Measurements from ENCODE around the gene CARD11.

The CARD11 gene

DNA sequence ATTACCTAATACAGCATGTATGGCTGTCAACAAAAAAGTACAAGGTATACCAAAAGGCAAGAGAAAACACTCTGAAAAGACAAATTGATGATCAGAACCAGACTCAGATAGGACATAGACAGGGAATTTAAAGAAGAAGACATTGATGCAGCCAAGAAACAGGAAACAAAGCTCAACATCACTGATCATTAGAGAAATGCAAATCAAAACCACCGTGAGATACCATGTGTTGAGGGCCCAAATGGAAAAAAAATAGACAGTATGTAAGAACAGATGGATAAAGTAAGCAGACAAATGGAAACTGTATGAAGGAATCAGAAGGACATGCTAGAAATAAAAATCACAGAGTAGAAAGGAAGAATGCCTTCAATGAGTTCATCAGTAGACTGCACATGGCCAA lies 23.3 kb downstream of the CARD11 start:
- DNase-seq (ENCODE audit: low read depth) = no peak

DNA sequence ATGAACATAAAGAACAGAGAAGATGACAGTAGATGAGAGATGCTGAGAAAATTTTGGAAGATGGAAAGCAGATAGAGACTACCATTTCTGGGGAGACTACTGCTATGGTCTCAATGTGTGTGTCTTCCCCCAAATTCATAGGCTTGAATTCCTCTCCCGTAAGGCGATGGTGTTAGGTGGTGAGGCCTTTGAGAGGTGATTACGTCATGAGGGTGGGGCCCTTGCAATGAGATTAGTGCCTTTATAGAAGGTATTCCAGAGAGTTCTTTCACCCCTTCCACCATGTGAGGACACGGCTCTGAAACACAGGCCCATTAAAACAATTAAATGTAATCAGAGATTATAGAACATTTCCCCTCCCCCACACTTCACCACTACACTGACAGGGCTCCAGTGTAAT lies 23.9 kb downstream of the CARD11 start:
- no peak for DNase-seq (ENCODE audit: low read depth)

DNA sequence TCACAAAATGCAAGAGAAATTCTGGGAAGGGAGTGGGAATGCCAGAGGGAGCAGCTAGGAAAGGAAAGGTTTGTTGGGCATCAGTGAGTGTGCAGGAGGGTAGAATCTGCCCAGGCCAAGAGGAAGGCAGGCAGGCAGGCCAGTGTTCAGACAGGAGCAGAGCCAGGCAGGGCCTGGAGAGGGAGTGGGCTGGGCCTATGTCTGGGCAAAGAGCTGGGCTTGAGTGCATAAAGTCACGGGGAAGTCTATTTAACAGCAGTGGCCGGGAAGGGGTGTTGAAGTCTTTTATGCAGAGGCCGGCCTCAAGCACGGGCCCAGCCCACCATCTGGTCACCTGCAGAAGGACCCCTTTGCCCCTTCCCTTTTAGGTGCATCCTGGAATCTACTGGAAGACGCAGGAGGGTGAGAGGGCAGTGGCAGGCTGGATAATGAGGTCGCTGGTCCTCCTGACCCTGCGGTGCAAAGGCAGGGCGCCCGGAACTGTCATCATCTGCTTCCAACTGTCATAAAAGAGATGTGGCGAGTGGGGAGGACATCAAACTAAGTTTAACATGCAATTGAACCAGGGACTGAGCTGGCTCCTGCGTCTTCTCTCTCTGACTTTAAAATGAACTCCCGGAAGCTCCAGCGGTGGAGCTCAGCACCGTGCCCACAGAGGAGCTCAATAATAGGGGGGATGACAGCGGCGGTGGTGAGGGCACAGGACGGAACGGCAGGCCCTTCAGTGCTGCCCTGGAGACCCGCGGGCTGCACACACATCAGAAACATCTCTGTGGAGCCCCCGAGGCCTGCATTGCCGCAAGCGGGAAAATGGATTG lies 29.5 kb downstream of the CARD11 start:
- DNase-seq (ENCODE audit: low read depth) = no peak

DNA sequence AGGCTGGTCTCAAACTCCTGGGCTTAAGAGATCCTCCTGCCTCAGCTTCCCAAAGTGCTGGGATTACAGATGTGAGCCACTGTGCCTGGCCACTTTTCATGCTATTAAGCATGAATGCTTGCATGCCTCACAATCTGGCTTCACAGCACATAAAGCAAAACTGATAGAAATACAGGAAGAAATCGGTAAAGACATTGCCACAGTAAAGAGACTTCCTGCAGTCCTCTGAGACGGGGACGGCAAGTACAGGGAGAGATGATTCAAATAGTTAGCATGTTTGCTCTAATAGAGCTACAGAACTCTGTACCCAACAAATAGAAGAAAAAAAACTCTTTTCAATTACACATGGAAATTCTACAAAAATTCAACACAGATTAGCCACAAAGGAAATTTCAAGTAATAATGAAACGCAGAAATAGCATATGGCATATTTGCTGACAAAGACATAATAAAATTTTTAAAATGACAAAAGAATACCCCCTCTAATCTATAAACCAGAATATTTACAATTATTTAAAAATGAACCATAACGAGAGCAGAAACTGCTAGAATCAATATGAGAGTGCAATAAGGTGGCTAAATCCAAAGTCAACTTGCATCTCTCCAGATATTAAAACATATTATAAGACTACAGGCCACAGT lies 32.3 kb downstream of the CARD11 start:
- DNase-seq (ENCODE audit: low read depth) = no peak

DNA sequence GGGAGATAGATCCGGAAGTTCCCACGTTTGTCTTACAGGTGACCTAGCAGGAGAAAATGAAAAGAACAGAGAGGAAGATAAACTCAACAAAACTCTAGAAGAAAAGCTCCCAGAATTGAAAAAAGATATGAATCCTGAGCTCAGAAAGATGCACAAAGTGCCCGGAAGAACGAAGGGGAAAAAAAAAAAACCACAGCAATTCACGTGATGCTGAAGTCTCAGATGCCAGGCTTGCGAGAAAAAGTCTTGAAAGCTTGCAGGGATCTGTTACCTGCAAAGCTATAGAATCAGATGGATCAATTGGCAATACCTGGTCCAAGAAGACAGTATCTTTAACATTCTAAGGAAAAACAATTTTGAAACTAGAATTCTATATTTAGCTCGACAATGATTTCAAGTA lies 33.5 kb downstream of the CARD11 start:
- DNase-seq (ENCODE audit: low read depth) = no peak

DNA sequence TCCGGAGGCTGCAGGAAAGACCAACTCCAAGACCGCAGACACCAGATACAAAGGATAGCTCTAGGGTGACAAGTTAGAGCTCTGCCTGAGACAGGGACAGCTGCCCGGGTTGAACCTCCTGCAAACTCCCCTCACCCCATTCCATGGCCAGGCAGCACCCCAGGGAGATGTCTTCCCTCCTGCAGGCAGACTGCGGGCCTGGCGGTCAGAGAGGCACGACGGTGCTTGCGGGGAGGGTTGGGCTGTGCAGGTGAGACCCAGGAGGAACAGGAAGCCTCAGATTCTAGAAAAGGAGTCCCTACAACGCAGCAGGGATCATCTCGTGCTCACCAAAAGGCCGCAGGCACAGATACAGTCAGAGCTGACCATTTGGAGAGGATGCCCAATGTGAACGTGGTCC lies 34.6 kb downstream of the CARD11 start:
- no peak for DNase-seq (ENCODE audit: low read depth)

DNA sequence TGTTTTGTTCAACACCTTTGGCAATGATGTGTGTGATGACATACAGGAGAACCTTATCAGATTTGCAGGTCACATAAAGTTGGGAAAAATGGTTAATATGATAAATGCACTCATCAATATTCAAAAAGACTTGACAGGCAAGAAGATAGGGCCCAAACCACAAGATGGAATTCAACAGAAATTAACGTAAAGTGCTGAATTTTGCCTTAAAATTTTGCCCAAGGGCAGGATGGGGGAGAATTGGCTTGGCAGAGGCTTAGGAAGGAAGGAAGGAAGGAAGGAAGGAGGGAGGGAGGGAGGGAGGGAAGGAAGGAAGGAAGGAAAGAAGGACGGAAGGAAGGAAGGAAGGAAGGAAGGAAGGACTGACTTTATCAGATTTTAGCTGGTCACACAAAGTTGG lies 35.3 kb downstream of the CARD11 start:
- no peak for DNase-seq (ENCODE audit: low read depth)

DNA sequence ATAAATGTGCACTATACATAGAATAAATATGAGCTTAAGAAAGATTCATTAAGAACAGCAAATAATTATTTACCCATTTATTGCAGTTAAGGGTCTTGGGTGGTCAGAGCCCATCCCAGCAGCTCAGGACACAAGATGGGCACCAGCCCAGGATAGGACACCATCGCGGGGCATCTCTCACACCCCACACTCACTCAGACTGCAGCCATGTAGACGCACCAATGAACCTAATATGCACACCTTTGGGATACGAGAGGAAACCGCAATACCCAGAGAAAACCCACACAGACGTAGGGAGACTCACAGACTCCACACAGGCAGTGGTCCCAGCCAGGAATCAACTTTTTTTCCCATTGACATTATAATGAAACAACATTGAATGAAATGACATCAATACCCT lies 36.0 kb downstream of the CARD11 start:
- no peak for DNase-seq (ENCODE audit: low read depth)

DNA sequence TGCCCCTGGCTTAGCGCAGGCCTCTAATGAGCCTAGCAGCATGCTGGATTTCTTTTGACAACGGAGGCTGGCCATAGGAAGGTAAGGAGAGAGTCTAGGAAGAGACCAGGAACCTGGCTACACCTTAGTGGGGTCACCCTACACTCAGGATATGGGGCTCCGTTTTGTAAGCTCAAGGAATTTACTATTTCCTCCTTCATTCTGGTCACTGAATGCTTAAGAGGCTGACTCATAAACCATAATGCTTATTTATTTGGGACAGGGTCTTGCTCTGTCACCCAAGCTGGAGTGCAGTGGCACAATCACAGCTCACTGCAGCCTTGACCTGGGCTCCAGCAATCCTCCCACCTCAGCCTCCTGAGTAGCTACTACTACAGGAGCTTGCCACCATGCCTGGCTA lies 38.4 kb downstream of the CARD11 start:
- no peak for DNase-seq (ENCODE audit: low read depth)

DNA sequence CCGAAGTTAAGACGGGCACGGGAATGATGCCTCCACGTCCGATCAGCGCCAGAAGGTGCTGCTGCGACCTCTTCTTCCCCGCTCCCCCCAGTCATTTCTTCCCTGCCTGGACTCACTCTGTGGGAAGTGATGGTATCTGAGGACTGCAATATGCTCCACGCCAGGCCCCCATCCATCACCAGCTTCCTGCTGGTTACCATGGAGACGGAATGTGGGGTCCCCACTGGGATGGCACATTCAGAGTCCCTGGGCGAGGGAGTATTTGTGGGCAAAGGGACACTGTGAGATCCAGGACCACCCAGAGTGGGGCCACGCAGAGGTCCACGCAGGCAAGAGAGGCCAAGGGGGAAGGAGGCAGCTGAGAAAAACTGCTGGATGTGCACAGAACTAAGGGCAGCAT lies 39.7 kb downstream of the CARD11 start:
- DNase-seq (ENCODE audit: low read depth) = no peak

DNA sequence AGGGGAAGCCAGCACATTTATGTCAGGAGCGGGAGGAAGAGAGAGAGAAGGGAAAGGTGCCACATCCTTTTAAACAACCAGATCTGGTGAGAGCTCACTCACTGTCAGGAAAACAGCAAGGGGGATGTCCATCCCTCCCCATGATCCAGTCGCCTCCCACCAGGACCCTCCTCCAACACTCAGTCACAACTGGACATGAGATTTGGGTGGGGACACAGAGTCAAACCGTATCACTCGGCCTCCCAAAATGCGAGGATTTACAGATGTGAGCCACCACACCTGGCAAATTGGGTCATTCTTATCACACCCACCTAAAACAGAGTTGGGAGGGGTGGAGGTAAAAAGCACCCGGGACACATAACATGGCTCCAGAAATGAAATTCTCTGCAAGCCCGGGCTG lies 41.0 kb downstream of the CARD11 start:
- no peak for DNase-seq (ENCODE audit: low read depth)

DNA sequence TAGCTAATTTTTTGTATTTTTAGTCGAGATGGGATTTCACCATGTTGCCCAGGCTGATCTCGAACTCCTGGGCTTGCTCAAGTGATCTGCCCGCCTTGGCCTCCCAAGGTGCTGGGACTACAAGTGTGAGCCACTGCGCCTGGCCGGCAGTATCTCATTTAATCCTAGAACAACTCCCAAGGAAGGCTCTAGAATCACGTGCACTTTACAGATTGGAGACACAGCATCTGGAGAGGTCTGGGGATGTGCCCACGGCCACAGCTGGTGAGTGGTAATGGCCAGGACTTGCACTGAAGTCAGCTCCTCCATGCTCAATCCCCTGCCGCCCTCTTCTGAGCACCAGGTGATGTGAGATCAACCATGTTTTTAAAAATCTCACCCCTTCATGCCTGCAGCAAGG lies 43.1 kb downstream of the CARD11 start:
- no peak for DNase-seq (ENCODE audit: low read depth)

DNA sequence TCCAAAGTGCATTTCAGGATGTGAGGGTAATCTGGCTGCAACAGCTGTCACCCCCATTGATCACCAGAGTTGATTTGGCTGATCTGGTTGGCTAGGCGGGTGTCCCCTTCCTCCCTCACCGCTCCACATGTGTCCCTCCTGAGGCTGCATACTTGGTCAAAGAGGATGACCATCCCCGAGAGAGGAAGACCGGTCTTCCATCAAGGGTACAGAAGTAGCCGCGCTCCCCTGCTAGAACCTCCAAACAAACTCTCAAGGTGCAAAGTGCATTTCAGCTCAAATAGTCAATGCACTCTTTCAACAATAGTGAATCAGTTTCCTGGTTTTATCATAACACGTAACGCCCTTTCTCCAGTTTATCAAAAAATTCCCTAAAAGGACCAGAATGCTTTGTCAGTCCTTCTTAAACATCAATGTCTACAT lies 44.6 kb downstream of the CARD11 start:
- no peak for DNase-seq (ENCODE audit: low read depth)

DNA sequence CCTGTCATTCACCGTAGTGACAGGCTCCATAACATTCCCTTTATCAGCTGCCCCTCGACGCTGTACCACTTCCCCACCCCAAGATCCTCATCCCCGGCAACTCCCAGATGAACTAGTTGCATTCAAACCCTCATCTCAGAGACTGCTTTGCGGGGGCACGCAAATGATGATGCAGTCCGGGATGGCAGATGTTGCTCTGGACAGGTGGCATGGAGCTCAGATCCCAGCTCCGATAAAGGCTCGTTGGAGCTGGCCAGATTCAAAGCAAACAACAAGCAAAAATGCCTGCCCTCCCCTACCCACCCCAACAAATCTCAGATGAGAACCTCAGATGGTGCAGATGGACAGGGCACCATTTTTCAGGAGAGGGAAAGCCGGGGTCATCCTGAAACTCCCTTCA lies 46.7 kb downstream of the CARD11 start:
- no peak for DNase-seq (ENCODE audit: low read depth)

DNA sequence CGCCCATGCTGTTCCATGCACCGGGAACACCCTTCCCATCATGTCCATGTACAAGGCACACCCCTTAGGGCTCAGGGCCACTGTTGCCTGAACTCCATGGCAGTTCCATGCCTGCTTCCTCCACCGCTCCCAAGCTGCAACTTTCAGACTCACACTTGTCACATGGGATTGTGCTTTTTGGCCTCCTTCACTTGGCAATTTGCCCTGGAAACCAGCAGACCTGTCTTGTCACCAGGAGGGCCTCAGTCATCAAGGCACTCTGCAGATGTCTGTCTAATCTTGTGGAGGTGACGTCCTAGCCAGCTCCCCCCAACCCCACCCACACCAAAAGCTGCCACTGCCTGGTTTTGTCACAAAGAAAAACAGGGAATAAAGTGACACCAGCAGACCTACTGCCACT lies 47.5 kb downstream of the CARD11 start:
- no peak for DNase-seq (ENCODE audit: low read depth)

DNA sequence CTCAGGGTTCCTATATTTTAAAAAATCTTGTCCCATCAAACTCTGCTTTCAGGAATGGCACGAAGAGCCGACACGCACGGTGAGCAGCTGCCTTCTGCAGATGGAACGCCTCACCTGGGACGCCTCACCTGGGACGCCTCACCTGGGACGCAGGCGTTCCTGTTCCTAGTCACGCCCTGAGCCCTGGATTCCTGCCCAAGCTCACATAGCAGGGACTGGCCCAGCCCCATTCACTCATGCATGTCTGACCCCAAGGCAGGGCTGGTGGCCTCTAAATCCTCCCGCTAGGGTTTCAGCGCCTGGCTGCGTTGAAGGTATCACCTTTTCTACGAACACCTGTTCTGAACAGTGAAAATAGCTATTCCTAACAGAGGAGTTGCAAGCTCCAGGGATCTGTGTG lies 49.8 kb downstream of the CARD11 start:
- no peak for DNase-seq (ENCODE audit: low read depth)

DNA sequence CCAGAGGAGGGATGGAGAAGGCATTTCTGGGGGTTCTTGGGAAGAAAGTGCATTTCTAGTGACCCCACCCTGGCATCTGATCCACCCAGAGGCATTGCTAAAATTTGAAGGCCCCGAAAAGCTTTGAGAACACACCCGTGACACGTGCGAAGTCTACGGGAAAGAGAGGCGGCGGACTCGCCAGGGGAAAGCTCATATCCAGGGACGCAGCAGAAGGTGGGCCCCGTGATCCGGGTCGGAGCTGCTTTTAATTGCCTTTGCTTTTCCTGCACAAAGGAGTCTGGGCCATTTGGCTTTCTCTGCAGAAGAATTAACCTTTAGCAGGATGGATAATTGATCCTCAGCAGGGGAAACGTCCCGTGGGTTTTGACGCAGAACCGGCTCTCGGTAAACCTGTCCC lies 50.3 kb downstream of the CARD11 start:
- DNase-seq (ENCODE audit: low read depth) = no peak

DNA sequence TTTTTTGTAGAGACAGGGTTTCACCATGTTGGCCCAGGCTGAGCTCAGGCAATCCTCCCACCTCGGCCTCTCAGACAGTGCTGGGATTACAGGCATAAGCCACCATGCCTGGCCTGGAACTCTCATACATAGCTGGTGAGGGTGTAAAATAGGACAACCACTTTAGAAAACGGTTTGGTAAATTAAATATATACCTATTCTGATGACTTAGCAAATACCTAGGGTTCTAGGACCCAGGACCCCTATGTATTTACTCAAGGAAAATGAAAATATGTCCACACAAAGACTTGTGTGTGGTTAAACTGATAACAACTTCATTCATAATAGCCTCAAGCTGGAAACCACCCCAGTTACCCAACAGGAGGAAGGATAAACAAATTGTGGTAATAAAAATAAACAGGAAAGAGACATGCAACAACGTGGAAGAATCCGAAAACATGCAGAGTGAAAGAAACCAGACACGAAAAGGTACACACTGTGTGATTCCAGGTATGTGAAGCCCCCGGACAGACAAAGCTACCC lies 52.7 kb downstream of the CARD11 start:
- DNase-seq (ENCODE audit: low read depth) = no peak

DNA sequence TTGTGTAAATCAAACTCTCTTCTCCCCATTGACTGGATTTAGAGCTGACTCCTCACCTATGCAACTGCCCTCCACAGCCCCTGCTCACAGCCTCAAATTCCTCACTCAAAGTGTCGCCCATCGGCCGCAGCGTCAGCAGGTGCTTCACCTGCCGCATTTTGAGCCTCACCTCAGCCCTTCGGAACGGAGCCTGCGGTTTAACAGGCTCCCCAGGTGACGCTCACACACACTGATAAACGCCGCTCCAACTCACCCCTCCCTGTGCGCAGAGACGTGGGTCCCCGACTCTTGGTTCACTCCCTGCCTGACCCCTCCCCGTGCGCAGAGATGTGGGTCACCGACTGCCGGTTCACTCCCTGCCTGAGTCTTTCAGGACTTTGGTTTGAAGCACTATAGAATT lies 57.1 kb downstream of the CARD11 start:
- DNase-seq (ENCODE audit: low read depth) = no peak

DNA sequence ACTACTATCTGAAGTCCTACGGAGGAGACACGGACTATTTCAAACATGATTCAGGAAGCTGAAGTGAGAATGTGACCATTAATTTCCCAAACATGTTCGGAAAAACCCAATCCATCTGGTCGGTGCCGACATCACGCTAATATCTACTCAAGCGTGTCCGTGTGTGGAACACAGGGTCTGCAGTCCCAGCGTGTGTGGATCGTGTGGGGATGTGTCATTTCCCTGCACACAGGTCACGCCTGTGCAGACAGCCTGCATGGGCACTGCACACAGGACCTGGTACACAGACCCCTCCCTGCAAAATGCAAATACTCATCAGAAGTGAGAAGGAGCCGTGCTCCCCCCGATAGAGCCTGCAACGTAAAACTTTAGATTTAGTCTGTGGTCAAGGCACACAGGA lies 57.8 kb downstream of the CARD11 start:
- no peak for DNase-seq (ENCODE audit: low read depth)

DNA sequence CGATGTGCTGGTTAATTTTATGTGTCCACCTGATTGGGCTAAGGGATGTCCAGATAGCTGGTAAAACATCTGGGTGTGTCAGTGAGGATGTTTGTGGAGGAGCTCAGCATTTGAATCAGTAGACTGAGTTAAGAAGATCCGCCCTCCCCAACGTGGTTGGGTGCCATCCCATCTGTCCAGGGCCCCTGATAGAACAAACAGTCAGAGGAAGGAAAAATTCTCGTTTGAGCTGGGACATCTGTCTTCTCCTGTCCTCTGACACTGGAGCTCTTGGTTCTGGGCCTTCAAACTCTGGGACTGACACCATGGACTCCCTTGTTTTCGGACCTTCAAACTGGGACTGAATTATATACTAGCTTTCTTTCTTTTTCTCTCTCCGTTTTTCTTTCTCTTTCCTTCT lies 59.6 kb downstream of the CARD11 start:
- DNase-seq (ENCODE audit: low read depth) = no peak

DNA sequence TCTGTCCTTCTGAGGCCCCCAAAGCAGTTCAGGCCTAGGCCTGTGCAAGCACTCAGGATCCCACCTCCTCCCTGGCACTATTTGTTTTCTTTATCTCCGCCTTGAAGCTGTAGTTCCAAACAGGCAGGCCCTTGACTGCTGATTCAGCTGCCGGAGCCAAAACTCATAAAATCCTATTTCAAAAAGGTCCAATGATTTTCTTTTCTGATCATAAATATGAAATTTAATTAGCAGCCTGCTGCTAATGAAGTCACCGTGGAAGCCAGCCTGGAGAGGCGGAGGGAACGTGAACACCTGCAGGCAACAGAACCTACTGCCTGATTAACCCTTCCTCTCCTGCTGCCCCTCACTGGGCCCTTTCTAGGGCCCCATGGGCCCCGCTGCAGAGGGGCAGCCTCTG lies 60.1 kb downstream of the CARD11 start:
- no peak for DNase-seq (ENCODE audit: low read depth)

DNA sequence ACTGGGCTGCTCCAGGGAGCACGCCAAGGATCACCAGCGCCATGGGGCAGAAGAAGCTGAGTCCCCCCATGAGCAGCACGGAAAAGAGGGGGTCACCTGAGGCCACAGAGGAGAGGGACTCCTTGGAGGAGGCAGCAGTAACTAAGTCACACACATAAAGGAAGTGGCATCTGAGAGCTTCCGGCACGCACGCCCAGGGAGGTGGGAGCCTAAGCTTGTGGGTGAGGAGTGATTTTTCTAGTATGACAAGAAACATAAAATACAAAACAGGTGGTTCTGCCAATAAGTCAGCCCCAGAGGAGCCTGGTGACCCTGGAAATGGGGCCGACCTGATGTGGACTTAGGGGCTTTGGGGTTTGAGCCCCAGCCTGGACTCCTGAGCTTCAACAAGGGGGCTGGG lies 60.8 kb downstream of the CARD11 start:
- DNase-seq (ENCODE audit: low read depth) = no peak

DNA sequence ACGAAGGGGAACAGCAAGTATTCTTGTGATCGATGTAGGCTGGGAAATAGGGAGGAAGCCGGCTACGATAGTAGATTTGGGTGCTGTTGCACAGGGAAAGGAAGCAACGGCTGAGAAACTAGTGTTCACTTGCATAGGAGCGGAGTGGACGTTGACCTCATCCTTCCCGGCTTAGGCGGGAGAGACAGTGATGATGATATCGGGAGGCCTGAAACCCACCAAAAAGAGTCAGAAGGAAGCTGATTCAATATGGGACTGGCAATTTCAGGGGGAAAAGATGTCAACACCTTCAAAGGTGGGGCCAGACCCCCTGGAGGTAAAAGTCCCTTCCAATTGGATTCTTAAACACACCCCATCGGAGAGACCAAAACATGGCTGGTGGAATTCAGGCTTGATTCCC lies 61.3 kb downstream of the CARD11 start:
- no peak for DNase-seq (ENCODE audit: low read depth)
